Keratinocyte (primary cell): ENCODE data around the gene RAMACL. TPM values are rescaled to one million over a fixed set of nuclear protein-coding genes. Genes with fewer than 3 reads are reported as not detected.

Experiments used
- DNase-seq: peaks from one replicate; pipeline ENCODE4 v3.0.0-alpha.2; 2011; ENCODE audit warnings: low read depth, missing footprints, low spot score
- FAIRE-seq: peaks from 2 replicates; lab custom pipeline; 2011; peaks lifted over from hg19 to GRCh38; lab: Jason Lieb, UNC
- H2AFZ ChIP-seq: 2 replicates; pipeline ENCODE4 v1.6.0; 2012; ENCODE audit warnings: low read length, control low read depth, inconsistent platforms; ENCODE audit not compliant: control insufficient read depth
- H3K27ac ChIP-seq: 2 replicates; pipeline ENCODE4 v1.5.1; 2011; ENCODE audit warnings: low read length; ENCODE audit not compliant: control insufficient read depth, insufficient read depth
- H3K27me3 ChIP-seq: 3 replicates; pipeline ENCODE4 v1.6.0; 2011; ENCODE audit warnings: low read length; ENCODE audit not compliant: control insufficient read depth, insufficient read depth; ENCODE audit errors: extremely low read depth
- H3K36me3 ChIP-seq, 2 experiments: 2 replicates in 1 of 2; 3 replicates in 1 of 2; pipeline ENCODE4 v1.5.1; 2011; ENCODE audit warnings: low read length in 2 of 2, mild to moderate bottlenecking in 1 of 2; ENCODE audit not compliant: control insufficient read depth in 2 of 2, insufficient read depth in 2 of 2; ENCODE audit errors: extremely low read depth in 1 of 2
- H3K4me1 ChIP-seq: 3 replicates; pipeline ENCODE4 v1.5.1; 2011; ENCODE audit warnings: low read length; ENCODE audit not compliant: control insufficient read depth, insufficient read depth; ENCODE audit errors: extremely low read depth
- H3K4me2 ChIP-seq: 3 replicates; pipeline ENCODE4 v1.6.0; 2011; ENCODE audit warnings: low read depth, low read length; ENCODE audit not compliant: control insufficient read depth, insufficient read depth; ENCODE audit errors: extremely low read depth
- H3K4me3 ChIP-seq, 3 experiments: fragments of 200-600 bp in 1 of 3; sonication (generic) in 1 of 3; 2 replicates in 2 of 3; 3 replicates in 1 of 3; pipeline ENCODE4 v1.5.1; 2011 to 2016; ENCODE audit warnings: low read length in 3 of 3, mild to moderate bottlenecking in 3 of 3, control low read depth in 2 of 3, inconsistent platforms in 1 of 3, low read depth in 1 of 3, mixed read lengths in 1 of 3, mixed run types in 1 of 3, moderate library complexity in 1 of 3; ENCODE audit not compliant: control insufficient read depth in 2 of 3, insufficient read depth in 2 of 3; ENCODE audit errors: extremely low read depth in 1 of 3
- H3K79me2 ChIP-seq: 2 replicates; pipeline ENCODE4 v1.6.0; 2012; ENCODE audit warnings: low read length; ENCODE audit not compliant: control insufficient read depth, insufficient read depth
- H3K9ac ChIP-seq: 3 replicates; pipeline ENCODE4 v1.6.0; 2011; ENCODE audit warnings: low read length; ENCODE audit not compliant: control insufficient read depth, insufficient read depth; ENCODE audit errors: extremely low read depth
- H3K9me1 ChIP-seq: 3 replicates; pipeline ENCODE4 v1.6.0; 2011; ENCODE audit warnings: low read length; ENCODE audit not compliant: control insufficient read depth, insufficient read depth; ENCODE audit errors: extremely low read depth
- H3K9me3 ChIP-seq: 2 replicates; pipeline ENCODE4 v1.5.1; 2012; ENCODE audit warnings: low read depth, low read length; ENCODE audit not compliant: control insufficient read depth
- H4K20me1 ChIP-seq: 3 replicates; pipeline ENCODE4 v1.6.0; 2011; ENCODE audit warnings: low read length; ENCODE audit not compliant: control insufficient read depth, insufficient read depth; ENCODE audit errors: extremely low read depth
- EZH2 ChIP-seq: IDR thresholded peaks from one replicate; pipeline ENCODE4 v1.6.1; 2012; ENCODE audit warnings: inconsistent platforms, mild to moderate bottlenecking, low read length, moderate library complexity
- dilution Hi-C: fragments of 300-500 bp; cut with MboI; formaldehyde crosslinking; loops from one replicate; pipeline ENCODE4 v1.7.0; 2020; ENCODE audit warnings: low sequenced_read_pairs; ENCODE audit not compliant: extremely low pct_ligation_motif_present
- polyA plus RNA-seq, 5 experiments: library from polyadenylated mRNA; depleted of rRNA in 3 of 5; stranded (reverse) in 3 of 5; stranded (forward) in 1 of 5; unstranded in 1 of 5; fragments of >200 nt; gene quantifications; 1 replicate in 1 of 5; 2 replicates in 3 of 5; 3 replicates in 1 of 5; pipeline versions ENCODE4 v1.2.1 to v1.2.3, GENCODE V29; 2011 to 2012; ENCODE audit warnings: missing spikeins in 2 of 5, low read depth in 1 of 5, low replicate concordance in 1 of 5
- TF ChIP-seq, protein P1 (sequence below), 3 experiments: IDR thresholded peaks in 1 of 3; conservative IDR thresholded peaks in 1 of 3; optimal IDR thresholded peaks in 1 of 3; 2 replicates in 2 of 3; 3 replicates in 1 of 3; pipeline versions ENCODE3 to v1.5.1; 2011; ENCODE audit warnings: low read length in 3 of 3, mild to moderate bottlenecking in 3 of 3, moderate library complexity in 2 of 3, control low read depth in 1 of 3, inconsistent platforms in 1 of 3; ENCODE audit not compliant: insufficient read depth in 2 of 3; ENCODE audit errors: extremely low read depth in 1 of 3

Gene RAMACL
- polyA plus RNA-seq, 1 donor (not counting 4 experiments of a cell fraction or from before 2014, with no cell fraction given) = 5.3 TPM

DNA sequence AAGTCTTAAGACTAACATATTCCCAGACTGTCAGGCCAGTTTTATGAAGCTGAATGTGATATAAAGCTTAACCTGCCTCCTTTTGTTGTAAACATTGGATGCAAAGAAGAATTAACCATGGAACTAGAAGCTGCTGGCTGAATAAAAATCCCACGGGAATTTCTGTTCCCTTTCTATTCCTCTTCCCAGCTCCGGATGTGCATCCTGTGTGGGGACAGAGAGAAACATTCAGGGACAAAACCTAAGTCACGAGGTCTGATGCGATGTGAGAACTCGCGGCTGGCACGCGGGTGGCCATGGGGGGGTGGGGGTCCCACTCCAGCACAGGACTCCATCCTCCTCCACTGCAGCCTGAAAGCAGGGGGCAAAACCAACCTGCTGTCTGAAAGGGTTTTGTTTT is 32.2 kb downstream of the RAMACL start:
- no peak overlapping the region for H3K27ac ChIP-seq
- TF ChIP-seq, protein P1, sequence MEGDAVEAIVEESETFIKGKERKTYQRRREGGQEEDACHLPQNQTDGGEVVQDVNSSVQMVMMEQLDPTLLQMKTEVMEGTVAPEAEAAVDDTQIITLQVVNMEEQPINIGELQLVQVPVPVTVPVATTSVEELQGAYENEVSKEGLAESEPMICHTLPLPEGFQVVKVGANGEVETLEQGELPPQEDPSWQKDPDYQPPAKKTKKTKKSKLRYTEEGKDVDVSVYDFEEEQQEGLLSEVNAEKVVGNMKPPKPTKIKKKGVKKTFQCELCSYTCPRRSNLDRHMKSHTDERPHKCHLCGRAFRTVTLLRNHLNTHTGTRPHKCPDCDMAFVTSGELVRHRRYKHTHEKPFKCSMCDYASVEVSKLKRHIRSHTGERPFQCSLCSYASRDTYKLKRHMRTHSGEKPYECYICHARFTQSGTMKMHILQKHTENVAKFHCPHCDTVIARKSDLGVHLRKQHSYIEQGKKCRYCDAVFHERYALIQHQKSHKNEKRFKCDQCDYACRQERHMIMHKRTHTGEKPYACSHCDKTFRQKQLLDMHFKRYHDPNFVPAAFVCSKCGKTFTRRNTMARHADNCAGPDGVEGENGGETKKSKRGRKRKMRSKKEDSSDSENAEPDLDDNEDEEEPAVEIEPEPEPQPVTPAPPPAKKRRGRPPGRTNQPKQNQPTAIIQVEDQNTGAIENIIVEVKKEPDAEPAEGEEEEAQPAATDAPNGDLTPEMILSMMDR (optimal IDR thresholded peaks at IDR 0.05 in 1 of 3, IDR thresholded peaks at IDR 0.05 in 1 of 3, conservative IDR thresholded peaks at IDR 0.05 in 1 of 3; ENCODE audit: extremely low read depth in 1 of 3, insufficient read depth in 2 of 3, low read length in 3 of 3) = no peak
- TF ChIP-seq EZH2 = no peak
- no peak for FAIRE-seq
- peaks cover 39% of the 10 kb centered on the region for H3K4me1 ChIP-seq
- dilution Hi-C loops = no loop called here
- H3K9ac ChIP-seq = no peak overlapping the region
- H3K9me1 ChIP-seq = no peaks in the 10 kb centered on the region
- DNase-seq = no peak
- H2AFZ ChIP-seq = no peak overlapping the region
- no peaks in the 10 kb centered on the region for H3K9me3 ChIP-seq
- no peaks in the 10 kb centered on the region for H3K27me3 ChIP-seq
- no peaks in the 10 kb centered on the region for H4K20me1 ChIP-seq
- H3K4me2 ChIP-seq = no peak overlapping the region
- H3K4me3 ChIP-seq = no peak overlapping the region
- no peaks in the 10 kb centered on the region for H3K36me3 ChIP-seq
- no peaks in the 10 kb centered on the region for H3K79me2 ChIP-seq

- H3K27ac ChIP-seq = peak overlapping the region; percentile 54
- no peaks in the 10 kb centered on the region for H3K36me3 ChIP-seq
- H3K4me3 ChIP-seq = no peak overlapping the region
- H3K9me3 ChIP-seq = no peaks in the 10 kb centered on the region
- H3K27me3 ChIP-seq = no peaks in the 10 kb centered on the region
- no peak overlapping the region for H2AFZ ChIP-seq
- no peaks in the 10 kb centered on the region for H4K20me1 ChIP-seq
- no peaks in the 10 kb centered on the region for H3K79me2 ChIP-seq
- DNase-seq = peak; percentile 76
- peaks cover 39% of the 10 kb centered on the region for H3K4me1 ChIP-seq
- H3K9ac ChIP-seq = no peak overlapping the region
- peak; percentile 91 for FAIRE-seq
- dilution Hi-C loops = no loop called here
- peak overlapping the region; percentile 38 for H3K4me2 ChIP-seq
- no peaks in the 10 kb centered on the region for H3K9me1 ChIP-seq
- TF ChIP-seq EZH2 = no peak
- TF ChIP-seq, protein P1 (optimal IDR thresholded peaks at IDR 0.05 in 1 of 3, IDR thresholded peaks at IDR 0.05 in 1 of 3, conservative IDR thresholded peaks at IDR 0.05 in 1 of 3; ENCODE audit: extremely low read depth in 1 of 3, insufficient read depth in 2 of 3, low read length in 3 of 3) = no peak
Observed at GRCh38 chr6:166553563-166554271, 32.8 kb downstream of the RAMACL start.
